ENCODE measurements around the gene BPIFB1. TPM values are rescaled to one million over a fixed set of nuclear protein-coding genes. Genes with fewer than 3 reads are reported as not detected.

BPIFB1 gene
- total RNA-seq, 1 donor from 2014 or later, result 8.3 TPM

DNA sequence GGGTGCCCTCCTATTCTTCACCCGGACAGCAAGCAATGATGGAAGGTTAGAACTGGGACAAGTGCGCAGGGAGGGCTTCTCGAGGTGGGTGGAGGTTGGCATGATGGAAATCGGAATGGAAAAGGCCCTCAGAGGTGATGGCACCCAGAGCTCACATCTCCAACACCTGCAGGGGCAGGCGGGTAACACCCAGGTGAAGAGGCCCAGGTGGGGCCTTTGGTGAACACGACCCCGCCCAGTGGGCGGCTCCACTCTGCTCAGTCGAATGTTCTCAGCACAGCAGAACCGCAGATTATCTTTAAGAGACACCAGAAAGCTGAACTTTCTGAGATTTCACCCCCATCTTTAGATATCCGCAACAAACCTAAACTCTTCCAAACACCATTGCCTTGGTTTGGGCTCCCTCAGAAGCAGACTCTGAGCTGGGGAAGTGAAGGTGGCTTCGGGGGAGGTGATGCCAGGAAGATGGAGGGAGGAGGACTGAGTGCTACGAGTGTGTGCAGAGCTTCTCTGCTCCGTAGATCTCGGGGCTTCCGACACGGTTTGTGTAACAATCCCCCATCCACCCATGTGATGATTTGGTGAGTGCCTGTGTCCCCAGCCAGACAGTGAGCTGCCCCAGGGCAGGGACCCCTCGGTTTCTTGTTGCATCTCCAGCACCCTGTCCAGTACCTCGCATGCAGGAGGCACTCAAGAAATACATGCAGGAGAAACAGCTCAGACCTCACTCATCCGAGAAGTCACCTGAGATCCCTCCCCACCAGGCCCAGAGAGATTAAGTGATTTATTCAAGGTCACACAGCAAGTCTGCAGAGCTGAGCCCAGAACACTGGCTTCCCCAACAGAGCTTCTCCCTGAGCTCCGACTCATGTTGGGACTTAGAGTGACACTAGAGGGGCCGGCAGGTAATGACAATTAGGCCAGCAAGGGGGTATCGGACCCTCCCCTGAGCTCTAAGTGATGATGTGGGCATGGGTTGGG, 45.4 kb downstream of the BPIFB1 start:
- ATAC-seq, result no peak

DNA sequence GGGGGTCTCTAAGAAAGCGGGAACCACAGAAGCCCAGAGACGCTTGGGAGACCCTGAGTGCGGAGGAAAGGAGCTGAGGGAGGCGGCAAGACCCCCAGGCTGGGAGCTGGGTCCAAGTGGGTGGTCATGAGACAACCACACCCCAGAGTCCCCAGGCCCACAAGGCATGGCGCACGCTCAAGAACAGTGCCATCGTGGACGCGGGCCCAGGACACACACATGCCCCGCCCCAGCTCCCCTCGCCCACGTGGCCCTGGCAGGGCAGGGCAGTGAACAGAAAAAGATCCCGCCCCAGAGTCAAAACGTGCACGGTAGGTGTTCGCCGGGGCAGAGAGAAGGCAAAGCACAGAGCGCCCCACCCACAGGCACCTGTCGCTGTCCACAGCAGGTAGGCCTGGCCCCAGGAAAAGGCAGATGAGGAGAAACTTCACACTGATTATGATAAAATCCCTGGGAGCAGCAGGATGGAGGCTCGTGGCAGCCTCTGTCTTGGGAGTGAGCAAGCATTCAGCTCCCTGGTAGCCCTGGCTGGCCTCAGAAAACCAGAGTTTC, 50.0 kb downstream of the BPIFB1 start:
- peak; percentile 49 for ATAC-seq

- no peak for ATAC-seq
Measured at GRCh38 chr20:33333616-33334015, 50.6 kb downstream of the BPIFB1 start.

- ATAC-seq, result no peak
Measured at GRCh38 chr20:33334111-33334510, 51.1 kb downstream of the BPIFB1 start.

DNA sequence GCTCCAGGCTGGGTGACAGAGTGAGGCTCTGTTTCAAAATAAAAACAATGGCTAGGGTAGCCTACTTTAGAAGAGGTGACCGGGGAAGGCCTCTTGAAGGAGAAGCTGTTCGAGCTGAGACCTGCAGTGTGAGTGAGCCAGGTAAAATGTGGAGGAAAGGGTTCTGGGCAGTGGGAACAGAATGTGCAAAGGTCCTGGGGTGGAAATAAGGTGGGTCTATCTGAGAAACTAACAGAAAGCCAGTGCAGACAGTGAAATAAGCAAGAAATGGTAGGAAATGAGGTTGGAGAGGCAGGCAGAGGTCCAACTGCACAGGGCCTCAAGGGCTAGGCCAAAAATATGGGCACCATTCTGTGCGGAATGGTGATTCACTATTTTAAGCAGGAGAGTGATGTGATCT, 53.4 kb downstream of the BPIFB1 start:
- ATAC-seq, result no peak

DNA sequence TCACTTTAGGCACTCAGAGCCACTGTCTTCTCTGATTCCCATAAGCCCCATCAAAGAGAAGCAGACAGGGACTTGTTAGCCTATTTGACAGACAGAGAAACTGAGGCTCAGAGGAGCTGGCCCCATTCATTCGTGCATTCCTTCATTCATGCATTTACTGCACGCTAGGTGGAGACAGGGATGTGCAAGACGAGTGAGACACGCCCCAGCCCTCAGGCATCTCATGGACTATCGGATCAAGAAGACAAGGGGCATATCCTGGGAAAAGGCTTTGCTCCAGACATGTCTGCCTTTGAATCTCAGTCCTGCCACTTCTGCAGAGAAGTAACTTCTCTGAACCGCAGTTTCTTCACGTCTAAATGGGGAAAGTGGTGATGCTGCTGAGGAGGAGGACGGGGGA, 54.1 kb downstream of the BPIFB1 start:
- no peak for ATAC-seq

GRCh38 chr20:33337531-33338165, 54.6 kb downstream of the BPIFB1 start:
- ATAC-seq, result no peak

- ATAC-seq, result no peak
Measured at GRCh38 chr20:33338467-33339258, 55.6 kb downstream of the BPIFB1 start.

DNA sequence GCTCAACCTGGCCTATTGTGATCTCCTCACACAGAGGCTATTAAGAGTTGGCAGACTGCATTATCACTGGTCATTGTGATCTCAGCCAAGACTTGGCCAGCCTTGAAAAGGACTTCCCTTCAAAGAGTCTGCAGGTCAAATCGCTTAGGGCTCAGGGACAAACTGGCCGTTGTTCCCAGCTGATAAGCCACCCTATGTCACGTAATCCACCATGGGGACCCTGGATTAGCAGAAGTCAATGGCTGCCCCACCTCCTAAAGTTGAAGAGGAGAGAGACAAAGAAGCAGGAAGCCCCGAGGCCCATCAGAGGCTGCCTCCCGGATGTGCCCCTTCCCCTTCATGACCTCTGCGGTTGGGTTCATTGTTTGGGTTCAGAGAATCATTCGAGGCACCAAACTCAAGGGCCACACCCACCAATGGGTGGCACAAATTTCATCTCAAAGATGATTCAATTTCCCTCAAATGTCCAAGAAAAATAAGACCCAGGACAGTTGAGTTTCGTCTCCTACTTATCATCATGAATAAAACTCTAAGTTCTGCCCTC, 56.6 kb downstream of the BPIFB1 start:
- ATAC-seq, result no peak

GRCh38 chr20:33343521-33343920, 60.5 kb downstream of the BPIFB1 start:
- no peak for ATAC-seq

DNA sequence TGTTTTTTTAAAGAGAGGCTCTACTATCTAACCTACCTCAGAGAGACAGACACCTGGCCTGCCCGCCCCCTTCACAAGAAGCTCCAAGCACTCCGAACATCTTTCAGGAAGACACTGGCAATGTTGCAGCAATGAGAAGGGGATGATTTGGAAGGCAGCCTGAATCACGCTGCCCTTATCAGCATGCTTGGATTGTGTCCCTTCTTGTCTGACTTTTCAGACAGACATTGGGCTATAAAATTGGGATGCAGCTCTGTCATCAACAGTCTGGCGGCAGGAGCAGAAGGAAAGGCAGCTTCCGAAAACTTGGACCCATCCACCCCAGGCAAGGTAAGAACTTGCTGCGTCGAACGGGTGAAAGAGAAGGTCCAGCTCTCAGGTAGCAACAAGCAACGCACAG, 62.3 kb downstream of the BPIFB1 start:
- ATAC-seq, result no peak

GRCh38 chr20:33348136-33348937, 65.3 kb downstream of the BPIFB1 start:
- ATAC-seq, result peak; percentile 13

DNA sequence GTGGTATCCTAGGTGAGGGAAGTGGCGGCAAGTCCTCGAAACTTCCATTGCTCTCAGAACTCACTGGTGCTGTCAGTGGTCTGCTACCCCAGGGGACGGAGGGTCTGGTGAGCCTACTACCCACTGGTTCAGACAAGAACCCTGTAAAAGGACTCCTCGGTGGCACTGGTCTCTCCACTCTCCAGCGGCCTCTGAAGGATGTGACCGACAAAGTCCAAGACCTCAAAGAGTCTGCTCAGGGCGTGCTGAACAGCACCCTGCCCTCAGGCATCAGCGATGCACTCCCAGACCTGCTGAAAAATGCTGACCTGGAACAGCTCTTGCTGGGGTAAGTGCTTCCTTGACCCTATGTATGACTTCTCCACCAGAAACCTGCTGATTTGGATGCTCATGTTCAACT, 66.5 kb downstream of the BPIFB1 start:
- no peak for ATAC-seq

GRCh38 chr20:33351696-33352095, 68.7 kb downstream of the BPIFB1 start:
- ATAC-seq, result no peak

- no peak for ATAC-seq
Measured at GRCh38 chr20:33352258-33353012, 69.4 kb downstream of the BPIFB1 start.

GRCh38 chr20:33353013-33353402, 70.0 kb downstream of the BPIFB1 start:
- no peak for ATAC-seq
